Activated CD8-positive, alpha-beta T cell treated with anti-CD3 and anti-CD28 coated beads for 36 hours (primary cell): Measurements from ENCODE around the gene CRACR2B. TPM values are rescaled to one million over a fixed set of nuclear protein-coding genes. Genes with fewer than 3 reads are reported as not detected.

Experiments
- ATAC-seq: fragments of 200-7000 bp; cut with Tn5 transposase; one replicate; pipeline ENCODE4 v1.10.0; 2021; ENCODE audit warnings: mild to moderate bottlenecking, moderate library complexity
- CTCF ChIA-PET: fragments of 350-600 bp; sonication (Branson Sonifier 250); formaldehyde crosslinking; loops from one replicate; lab custom pipeline; 2021; ENCODE audit warnings: antibody characterized with exemption; lab: Charles Lee
- POLR2A ChIA-PET: fragments of 350-600 bp; sonication (Branson Sonifier 250); formaldehyde crosslinking; loops from one replicate; lab custom pipeline; 2021; ENCODE audit warnings: antibody characterized with exemption; lab: Charles Lee
- DNase-seq: peaks from one replicate; pipeline ENCODE4 v3.0.0-alpha.2; 2020
- H3K27ac Mint-ChIP-seq: one replicate; pipeline ENCODE4 v1.8.0; 2021; ENCODE audit warnings: mild to moderate bottlenecking, mixed read lengths
- H3K27me3 Mint-ChIP-seq: one replicate; pipeline ENCODE4 v1.8.0; 2021; ENCODE audit warnings: mixed read lengths
- H3K36me3 Mint-ChIP-seq: one replicate; pipeline ENCODE4 v1.8.0; 2021; ENCODE audit warnings: low read depth, mixed read lengths
- H3K4me1 Mint-ChIP-seq: one replicate; pipeline ENCODE4 v1.8.0; 2021; ENCODE audit warnings: low read depth, mixed read lengths
- H3K4me3 Mint-ChIP-seq: one replicate; pipeline ENCODE4 v1.8.0; 2021; ENCODE audit warnings: mild to moderate bottlenecking, moderate library complexity, mixed read lengths
- H3K9me3 Mint-ChIP-seq: one replicate; pipeline ENCODE4 v1.8.0; 2021; ENCODE audit warnings: mixed read lengths
- intact Hi-C: fragments of 100-400 bp; cut with micrococcal nuclease; formaldehyde crosslinking; loops from one replicate; pipeline ENCODE4 v1.10.0; 2022
- total RNA-seq, 2 experiments: library from RNA; stranded (reverse); gene quantifications; one replicate each; pipeline ENCODE4 v1.2.3, GENCODE V29; 2021
- TF ChIP-seq, protein P1 (sequence below): fragments of 200-600 bp; IDR thresholded peaks from one replicate; pipeline ENCODE4 v1.8.0; 2022; ENCODE audit warnings: antibody characterized with exemption, mild to moderate bottlenecking

Gene CRACR2B
- total RNA-seq, 2 experiments from 2014 or later: 2.1 to 2.4 TPM

DNA sequence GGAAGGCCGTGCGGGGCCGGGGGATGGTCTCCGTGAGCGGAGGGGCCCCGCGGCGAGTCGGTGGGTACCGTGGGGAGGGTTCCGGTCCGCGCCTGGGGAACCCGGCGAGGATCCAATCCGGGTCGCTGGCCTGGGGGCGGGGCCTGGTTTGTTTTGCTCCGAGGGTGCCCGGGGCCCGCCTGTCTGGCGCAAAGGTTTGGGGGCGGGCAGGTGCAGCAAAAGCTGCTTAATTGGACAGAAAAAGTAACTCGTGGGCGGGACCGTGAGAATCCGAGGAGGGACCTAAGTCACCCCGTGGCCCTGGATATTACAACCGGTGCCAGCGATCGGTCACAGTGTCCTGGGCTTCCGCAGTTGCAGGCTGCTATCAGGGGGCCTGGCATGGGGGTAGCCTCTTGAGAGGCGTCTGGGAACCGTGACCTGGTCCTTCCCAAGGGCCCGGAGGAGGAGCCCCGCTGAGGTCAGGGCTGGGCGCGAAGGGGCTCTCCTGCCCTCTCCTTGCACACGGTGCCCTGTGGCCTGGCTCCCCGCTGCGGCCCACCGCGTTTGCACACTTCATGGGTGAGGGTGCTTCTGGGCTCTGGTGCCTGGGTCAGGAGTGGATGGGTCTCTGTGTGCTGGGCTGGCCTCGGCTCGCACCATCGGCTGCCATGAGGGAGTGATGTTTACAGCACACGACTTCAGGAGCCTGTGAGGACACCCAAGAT is 7.6 kb upstream of the CRACR2B start:
- peaks cover 2% of the 10 kb centered on the region for H3K27me3 Mint-ChIP-seq
- peak overlapping the region; percentile 64 for H3K27ac Mint-ChIP-seq
- H3K4me1 Mint-ChIP-seq: peaks cover 10% of the 10 kb centered on the region
- ChIA-PET CTCF (interaction anchor here (0.6 to 2.2 kb wide), 4 partner anchors 8 to 231 kb away, joined by 3 to 11 read pairs (median 3); partner anchors contain the start of gene CD151), POLR2A (interaction anchor here (1.2 to 15.6 kb wide), 6 partner anchors 9 to 24 kb away, joined by 3 to 273 read pairs (median 10); partner anchors contain the start of genes CD151, CRACR2B, POLR2L and RPLP2)
- H3K36me3 Mint-ChIP-seq: peaks cover 13% of the 10 kb centered on the region
- peak; percentile 78 for ATAC-seq
- H3K9me3 Mint-ChIP-seq: no peaks in the 10 kb centered on the region
- peak overlapping the region; percentile 73 for H3K4me3 Mint-ChIP-seq
- DNase-seq: peak; percentile 97
- TF ChIP-seq, protein P1, sequence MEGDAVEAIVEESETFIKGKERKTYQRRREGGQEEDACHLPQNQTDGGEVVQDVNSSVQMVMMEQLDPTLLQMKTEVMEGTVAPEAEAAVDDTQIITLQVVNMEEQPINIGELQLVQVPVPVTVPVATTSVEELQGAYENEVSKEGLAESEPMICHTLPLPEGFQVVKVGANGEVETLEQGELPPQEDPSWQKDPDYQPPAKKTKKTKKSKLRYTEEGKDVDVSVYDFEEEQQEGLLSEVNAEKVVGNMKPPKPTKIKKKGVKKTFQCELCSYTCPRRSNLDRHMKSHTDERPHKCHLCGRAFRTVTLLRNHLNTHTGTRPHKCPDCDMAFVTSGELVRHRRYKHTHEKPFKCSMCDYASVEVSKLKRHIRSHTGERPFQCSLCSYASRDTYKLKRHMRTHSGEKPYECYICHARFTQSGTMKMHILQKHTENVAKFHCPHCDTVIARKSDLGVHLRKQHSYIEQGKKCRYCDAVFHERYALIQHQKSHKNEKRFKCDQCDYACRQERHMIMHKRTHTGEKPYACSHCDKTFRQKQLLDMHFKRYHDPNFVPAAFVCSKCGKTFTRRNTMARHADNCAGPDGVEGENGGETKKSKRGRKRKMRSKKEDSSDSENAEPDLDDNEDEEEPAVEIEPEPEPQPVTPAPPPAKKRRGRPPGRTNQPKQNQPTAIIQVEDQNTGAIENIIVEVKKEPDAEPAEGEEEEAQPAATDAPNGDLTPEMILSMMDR: no peak
- intact Hi-C loops: no loop called here

DNA sequence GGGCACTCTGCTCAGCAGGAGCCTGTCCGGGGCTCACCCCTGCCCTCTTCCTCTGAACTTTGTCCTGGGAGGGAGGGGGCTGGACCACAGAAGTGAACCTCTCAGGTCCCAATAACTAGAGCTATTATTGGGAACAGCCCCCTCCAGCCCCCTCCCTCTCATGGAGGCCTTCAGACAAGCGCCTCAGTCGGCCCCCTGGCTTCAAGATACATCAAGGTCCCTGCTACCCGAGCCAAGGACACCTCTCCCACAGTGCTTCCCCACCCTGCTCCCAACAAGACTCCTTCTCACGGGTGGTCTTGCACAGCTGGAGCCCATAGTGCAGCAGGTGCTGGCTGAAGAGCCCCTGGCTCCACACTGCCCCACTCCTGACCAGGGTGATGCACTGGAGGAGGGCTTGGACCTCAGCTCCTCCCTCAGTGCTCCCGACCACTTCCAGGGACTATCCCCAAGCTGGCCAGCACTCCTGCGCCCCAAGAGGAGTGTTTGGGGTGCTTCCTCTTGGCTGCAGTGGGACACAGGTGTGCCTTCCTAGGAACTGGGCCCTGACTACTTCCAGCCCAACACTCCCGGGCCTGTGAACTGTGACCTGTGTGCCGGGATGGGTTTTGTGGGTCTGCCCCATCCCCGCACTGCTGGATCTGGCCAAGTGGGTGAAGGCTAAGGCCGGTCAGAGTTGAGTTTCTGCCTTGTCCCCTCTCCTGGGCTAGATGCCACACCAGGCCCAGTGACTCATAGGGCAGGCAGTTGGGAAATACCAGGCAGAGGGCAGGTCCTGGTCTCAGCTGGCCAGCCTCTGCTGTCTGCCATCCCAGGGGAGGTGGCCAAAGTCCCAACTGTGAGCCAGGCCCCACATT is 6.8 kb upstream of the CRACR2B start:
- DNase-seq: no peak
- Mint-ChIP-seq H3K9me3 (no peaks in the 10 kb centered on the region), H3K27me3 (peaks cover 2% of the 10 kb centered on the region), H3K4me3 (peak overlapping the region; percentile 73), H3K36me3 (peaks cover 16% of the 10 kb centered on the region), H3K27ac (no peak overlapping the region), H3K4me1 (peaks cover 10% of the 10 kb centered on the region)
- intact Hi-C loops: no loop called here
- ChIA-PET POLR2A (interaction anchor here (1.2 to 15.6 kb wide), 8 partner anchors 8 to 25 kb away, joined by 3 to 273 read pairs (median 6); partner anchors contain the start of genes CD151, CRACR2B, POLR2L and RPLP2), CTCF (interaction anchor here (1.1 to 2.2 kb wide), 2 partner anchors 9 to 11 kb away, joined by 3 to 11 read pairs; partner anchors contain the start of gene CD151)
- TF ChIP-seq, protein P1: no peak
- no peak for ATAC-seq

DNA sequence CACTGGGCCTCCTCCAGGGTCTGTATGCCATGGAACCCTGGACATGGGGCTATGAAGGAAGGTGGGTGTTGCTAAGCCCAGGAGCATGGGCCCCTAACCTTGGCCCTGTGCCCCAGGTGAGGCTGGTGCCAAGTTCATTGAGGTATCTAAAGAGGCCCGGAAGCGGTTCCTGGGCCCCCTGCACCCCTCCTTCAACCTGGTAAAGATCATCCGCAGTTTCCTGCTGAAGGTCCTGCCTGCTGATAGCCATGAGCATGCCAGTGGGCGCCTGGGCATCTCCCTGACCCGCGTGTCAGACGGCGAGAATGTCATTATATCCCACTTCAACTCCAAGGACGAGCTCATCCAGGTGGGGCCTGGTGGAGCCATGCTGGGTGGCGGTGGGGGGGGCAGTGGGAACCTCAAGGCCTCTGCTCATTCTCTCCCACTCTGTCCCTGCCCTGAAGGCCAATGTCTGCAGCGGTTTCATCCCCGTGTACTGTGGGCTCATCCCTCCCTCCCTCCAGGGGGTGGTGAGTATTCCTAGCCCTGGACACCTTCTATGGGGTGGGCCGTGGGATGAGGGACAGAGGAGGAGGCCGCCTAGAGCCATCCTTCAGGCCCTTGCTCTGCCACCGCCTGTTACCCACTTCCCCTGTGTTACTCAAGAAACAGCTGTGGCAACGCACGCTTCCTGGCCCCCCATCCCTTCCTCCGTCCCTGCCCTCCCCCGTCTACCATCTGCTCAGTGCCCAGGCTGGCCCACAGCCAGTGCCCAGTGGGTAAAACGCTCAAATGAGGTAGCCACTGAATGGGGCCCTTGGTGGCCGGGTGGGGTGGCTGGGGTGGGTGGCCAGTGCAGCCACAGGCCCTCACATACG is 6.0 kb upstream of the CRACR2B start:
- TF ChIP-seq, protein P1: no peak
- ATAC-seq (no peak), DNase-seq (no peak)
- peaks cover 13% of the 10 kb centered on the region for H3K36me3 Mint-ChIP-seq
- H3K4me1 Mint-ChIP-seq: peaks cover 16% of the 10 kb centered on the region
- CTCF ChIA-PET: no interaction called here
- H3K4me3 Mint-ChIP-seq: peak overlapping the region; percentile 73
- intact Hi-C loops: no loop called here
- H3K27me3 Mint-ChIP-seq: peaks cover 2% of the 10 kb centered on the region
- H3K27ac Mint-ChIP-seq: no peak overlapping the region
- POLR2A ChIA-PET: interaction anchor here (1.2 to 15.6 kb wide), 4 partner anchors 9 to 13 kb away, joined by 4 to 273 read pairs (median 6); partner anchors contain the start of genes CD151, CRACR2B, POLR2L and TSPAN4
- H3K9me3 Mint-ChIP-seq: no peaks in the 10 kb centered on the region

DNA sequence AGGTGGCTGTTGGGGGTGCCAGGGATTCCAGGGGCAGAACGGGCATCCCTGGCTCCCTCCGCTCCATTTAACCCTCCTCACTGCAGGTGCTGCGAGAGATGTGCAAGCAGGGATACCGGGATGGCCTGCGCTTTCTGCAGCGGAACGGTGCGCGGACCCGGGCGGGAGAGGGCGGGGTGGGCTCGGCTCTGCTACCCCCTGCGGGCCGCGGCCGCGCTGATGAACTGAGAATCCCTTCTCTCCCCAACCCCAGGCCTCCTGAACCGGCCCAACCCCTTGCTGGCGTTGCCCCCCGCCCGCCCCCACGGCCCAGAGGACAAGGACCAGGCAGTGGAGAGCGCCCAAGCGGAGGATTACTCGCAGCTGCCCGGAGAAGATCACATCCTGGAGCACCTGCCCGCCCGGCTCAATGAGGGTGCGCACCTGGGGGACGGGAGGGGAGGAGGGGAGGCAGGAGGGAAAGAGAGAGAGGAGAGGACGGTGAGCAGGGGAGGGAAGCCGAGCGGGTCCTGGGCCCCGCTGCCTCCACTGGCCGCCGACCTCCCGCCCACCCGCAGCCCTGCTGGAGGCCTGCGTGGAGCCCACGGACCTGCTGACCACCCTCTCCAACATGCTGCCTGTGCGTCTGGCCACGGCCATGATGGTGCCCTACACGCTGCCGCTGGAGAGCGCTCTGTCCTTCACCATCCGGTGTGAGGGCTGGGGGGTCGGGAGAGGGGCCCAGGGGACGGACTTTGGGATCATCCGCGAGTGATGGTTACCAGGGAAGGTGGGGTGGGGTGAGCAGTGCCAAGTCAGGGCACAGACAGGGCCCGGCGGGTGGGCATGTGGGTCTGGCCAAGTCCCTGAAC is 4.1 kb upstream of the CRACR2B start:
- intact Hi-C loops: no loop called here
- Mint-ChIP-seq H3K4me1 (peaks cover 27% of the 10 kb centered on the region), H3K27ac (no peak overlapping the region), H3K27me3 (peaks cover 14% of the 10 kb centered on the region), H3K9me3 (no peaks in the 10 kb centered on the region), H3K36me3 (peaks cover 13% of the 10 kb centered on the region), H3K4me3 (no peak overlapping the region)
- TF ChIP-seq, protein P1: no peak
- ATAC-seq (no peak), DNase-seq (no peak)
- CTCF ChIA-PET: no interaction called here
- POLR2A ChIA-PET: interaction anchor here (9.3 to 21.1 kb wide), 3 partner anchors 8 to 18 kb away, joined by 81 to 273 read pairs (median 273); partner anchors contain the start of genes CD151, CRACR2B, PNPLA2 and POLR2L
